ENCODE results near the gene CPLX4. TPM values are rescaled to one million over a fixed set of nuclear protein-coding genes. Genes with fewer than 3 reads are reported as not detected.

Gene CPLX4
- total RNA-seq, 1 donor from 2014 or later = not detected

DNA sequence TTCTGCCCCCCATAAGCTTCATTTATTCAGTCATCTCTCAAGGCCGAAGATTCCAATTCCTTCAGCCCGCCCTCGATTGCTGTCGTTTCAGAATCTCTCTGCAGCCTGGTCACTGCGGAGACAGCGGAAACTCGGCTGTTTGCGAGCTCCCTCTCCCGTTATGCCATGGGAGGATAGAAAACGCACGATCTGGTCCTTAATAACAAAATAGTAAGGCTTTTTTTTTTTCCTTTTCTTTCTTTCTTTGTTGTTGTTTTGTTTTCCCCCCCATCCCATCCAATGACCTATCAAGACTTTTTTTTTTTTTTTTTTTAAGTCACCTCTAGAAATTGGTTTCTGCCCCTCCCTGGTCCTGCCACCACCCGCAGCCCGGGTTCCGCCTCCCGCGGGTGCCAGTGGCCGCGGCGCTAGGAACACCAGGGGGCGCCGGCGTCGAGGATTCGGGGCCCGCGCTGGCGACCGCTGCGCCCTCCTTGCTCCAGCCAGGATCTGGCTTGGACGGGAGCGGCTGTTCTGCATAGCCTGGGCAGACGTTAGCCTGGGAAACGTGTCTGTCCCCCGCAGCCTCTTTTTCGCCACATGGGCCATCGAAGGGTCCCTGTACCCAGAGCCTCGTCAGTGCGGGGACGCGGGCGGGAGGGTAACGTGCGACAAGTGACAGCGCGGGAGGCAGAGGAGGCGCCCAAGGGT is 10.1 kb downstream of the CPLX4 start:
- Histone ChIP-seq H3K4me3 (peak overlapping the region in 1 of 2 donors; percentile 39), H3K9me3 (no peaks in the 10 kb centered on the region), H3K27me3 (no peaks in the 10 kb centered on the region), H3K36me3 (no peaks in the 10 kb centered on the region), H3K4me1 (no peaks in the 10 kb centered on the region), H3K27ac (no peak overlapping the region)
- intact Hi-C loops (cut with DNase I) = loop anchor here (2.0 kb wide), 1 partner anchor 94 kb away; no protein-coding TSS in a partner anchor
- TF ChIP-seq, protein P1, sequence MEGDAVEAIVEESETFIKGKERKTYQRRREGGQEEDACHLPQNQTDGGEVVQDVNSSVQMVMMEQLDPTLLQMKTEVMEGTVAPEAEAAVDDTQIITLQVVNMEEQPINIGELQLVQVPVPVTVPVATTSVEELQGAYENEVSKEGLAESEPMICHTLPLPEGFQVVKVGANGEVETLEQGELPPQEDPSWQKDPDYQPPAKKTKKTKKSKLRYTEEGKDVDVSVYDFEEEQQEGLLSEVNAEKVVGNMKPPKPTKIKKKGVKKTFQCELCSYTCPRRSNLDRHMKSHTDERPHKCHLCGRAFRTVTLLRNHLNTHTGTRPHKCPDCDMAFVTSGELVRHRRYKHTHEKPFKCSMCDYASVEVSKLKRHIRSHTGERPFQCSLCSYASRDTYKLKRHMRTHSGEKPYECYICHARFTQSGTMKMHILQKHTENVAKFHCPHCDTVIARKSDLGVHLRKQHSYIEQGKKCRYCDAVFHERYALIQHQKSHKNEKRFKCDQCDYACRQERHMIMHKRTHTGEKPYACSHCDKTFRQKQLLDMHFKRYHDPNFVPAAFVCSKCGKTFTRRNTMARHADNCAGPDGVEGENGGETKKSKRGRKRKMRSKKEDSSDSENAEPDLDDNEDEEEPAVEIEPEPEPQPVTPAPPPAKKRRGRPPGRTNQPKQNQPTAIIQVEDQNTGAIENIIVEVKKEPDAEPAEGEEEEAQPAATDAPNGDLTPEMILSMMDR (IDR thresholded peaks at IDR 0.05) = peak; percentile 54 to 87 (median 72)
- DNase-seq (ENCODE audit: low spot score in 2 of 2) = peak in 1 of 2 donors; percentile 73

DNA sequence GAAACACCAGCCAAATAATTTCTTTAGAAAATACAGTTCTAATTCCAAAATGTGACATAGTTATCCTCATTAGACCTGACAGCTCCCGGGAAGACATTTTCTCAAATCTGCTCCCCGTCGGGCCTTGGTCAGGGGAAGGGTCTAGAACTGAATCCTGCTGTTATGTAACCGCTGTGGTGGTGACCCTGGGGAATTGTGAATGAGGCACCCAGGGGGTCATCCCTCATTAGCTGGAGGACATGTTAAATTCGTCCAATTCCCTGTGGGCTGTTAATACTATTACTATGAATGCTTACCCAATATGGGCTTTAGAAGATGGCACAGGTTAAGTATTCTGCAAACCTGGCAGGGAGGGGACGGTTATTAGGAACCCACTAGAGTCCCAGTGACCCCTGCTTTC is 11.8 kb downstream of the CPLX4 start:
- no peaks in the 10 kb centered on the region for H3K27me3 ChIP-seq
- no peak overlapping the region for H3K27ac ChIP-seq
- no peak overlapping the region for H3K4me3 ChIP-seq
- DNase-seq (ENCODE audit: low spot score in 2 of 2) = no peak
- intact Hi-C loops (cut with DNase I) = no loop called here
- H3K4me1 ChIP-seq = no peaks in the 10 kb centered on the region
- TF ChIP-seq, protein P1 (IDR thresholded peaks at IDR 0.05) = no peak
- no peaks in the 10 kb centered on the region for H3K36me3 ChIP-seq
- H3K9me3 ChIP-seq = no peaks in the 10 kb centered on the region

DNA sequence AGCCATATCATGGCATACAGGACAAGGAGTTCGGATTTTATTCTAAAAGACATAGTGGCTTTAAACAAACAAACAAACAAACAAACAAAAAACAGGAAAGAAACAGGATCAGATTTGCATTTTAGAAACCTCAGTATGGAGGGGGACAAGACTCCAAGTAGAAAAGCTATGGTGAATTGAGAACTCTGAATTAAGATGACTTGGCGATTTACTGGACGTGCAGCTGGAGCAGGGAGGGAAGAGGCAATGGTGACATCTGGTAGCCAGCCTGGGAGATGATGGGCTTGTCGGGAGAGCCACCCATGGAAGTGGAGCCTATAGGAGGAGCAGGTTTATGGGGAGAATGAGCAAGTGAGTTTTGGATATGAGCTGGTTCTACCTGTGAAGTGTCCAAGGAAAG is 13.2 kb downstream of the CPLX4 start:
- no peaks in the 10 kb centered on the region for H3K9me3 ChIP-seq
- no peaks in the 10 kb centered on the region for H3K36me3 ChIP-seq
- TF ChIP-seq, protein P1 (IDR thresholded peaks at IDR 0.05) = no peak
- no peak overlapping the region for H3K27ac ChIP-seq
- no peaks in the 10 kb centered on the region for H3K4me1 ChIP-seq
- no peak for DNase-seq (ENCODE audit: low spot score in 2 of 2)
- no peaks in the 10 kb centered on the region for H3K27me3 ChIP-seq
- intact Hi-C loops (cut with DNase I) = no loop called here
- no peak overlapping the region for H3K4me3 ChIP-seq

DNA sequence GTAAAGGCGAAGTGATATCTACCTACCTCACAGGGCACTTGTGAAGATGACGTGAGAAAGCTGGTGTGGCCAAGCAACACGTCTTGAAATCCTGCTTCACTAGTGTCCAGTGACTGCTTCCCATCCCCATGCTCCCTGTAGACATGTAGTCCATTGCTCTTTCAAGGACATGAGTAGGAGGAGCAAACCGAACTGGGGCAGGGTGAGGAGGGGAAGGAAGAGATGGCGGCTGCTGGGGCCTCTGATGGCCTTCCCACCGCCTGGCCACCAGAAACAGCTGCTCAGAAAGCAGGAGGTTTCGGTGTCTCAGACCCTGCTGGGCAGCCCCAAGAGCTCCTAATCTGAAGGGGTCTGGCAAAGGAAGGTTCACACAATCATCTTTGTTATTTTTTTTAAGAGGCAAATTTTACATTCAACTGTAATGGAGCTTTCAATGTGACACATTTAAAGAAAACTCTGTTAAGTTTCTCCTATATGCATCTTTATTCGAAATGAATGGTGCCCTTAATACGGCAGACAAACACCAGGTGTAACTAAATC is 14.7 kb downstream of the CPLX4 start:
- no peaks in the 10 kb centered on the region for H3K36me3 ChIP-seq
- H3K9me3 ChIP-seq = no peaks in the 10 kb centered on the region
- no peaks in the 10 kb centered on the region for H3K27me3 ChIP-seq
- no peak for DNase-seq (ENCODE audit: low spot score in 2 of 2)
- TF ChIP-seq, protein P1 (IDR thresholded peaks at IDR 0.05) = no peak
- H3K27ac ChIP-seq = no peak overlapping the region
- H3K4me3 ChIP-seq = no peak overlapping the region
- H3K4me1 ChIP-seq = no peaks in the 10 kb centered on the region
- intact Hi-C loops (cut with DNase I) = no loop called here

DNA sequence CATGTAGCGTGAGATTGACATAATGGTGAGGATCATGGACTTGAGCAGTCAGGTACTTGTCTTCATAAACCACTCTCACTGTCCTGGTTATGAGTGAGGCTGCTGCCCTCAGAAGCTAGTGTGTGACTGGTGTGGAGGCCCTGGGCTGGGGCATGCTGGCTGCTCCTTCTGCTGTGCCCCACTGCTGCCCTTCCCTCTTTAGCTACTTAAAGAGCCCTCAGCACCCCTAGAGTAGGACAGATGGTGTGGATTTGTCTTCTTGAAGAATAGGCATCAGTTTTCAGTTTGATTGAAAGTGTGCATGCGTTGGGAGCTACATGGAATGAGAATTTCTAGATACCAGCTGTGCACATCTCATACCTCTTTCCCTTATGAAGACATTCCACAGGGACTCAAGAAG is 15.4 kb downstream of the CPLX4 start:
- intact Hi-C loops (cut with DNase I) = no loop called here
- DNase-seq (ENCODE audit: low spot score in 2 of 2) = no peak
- H3K27me3 ChIP-seq = no peaks in the 10 kb centered on the region

More for the DNA sequence above, 15.4 kb downstream of the CPLX4 start:
- TF ChIP-seq, protein P1 (IDR thresholded peaks at IDR 0.05) = no peak
- Histone ChIP-seq H3K36me3 (no peaks in the 10 kb centered on the region), H3K4me1 (no peaks in the 10 kb centered on the region), H3K27ac (no peak overlapping the region), H3K4me3 (no peak overlapping the region), H3K9me3 (no peaks in the 10 kb centered on the region)

Data from ascending aorta (tissue), 2 donors.